ENCODE data around the gene DCBLD1. TPM values are rescaled to one million over a fixed set of nuclear protein-coding genes. Genes with fewer than 3 reads are reported as not detected.

DCBLD1 gene
- total and polyA plus RNA-seq, 9 of the 15 experiments (the other 6 are each of a cell fraction or from before 2014, with no cell fraction given), result 0.80 to 8.5 (median 6.8) TPM

DNA sequence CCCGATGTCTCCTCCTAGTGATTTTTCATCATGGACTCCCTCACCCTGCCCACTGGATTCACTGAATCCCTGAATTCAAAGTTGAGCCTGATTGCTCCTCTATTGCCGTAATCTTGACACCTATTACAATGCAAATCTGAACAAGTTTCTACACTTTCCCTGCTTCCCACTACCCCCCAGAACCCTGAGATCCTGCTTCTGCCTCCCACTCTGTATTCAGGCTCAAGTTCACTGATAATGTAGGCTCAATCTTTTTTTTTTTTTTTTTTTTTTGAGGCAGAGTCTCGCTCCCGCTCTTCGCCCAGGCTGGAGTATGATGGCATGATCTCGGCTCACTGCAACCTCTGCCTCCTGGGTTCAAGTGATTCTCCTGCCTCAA, 3.6 kb upstream of the DCBLD1 start:
- in situ Hi-C loops (cut with MboI), result no loop called here
- Histone ChIP-seq H3K4me2 (ENCODE audit: insufficient read depth, low read length) (no peak overlapping the region), H3K27me3 (ENCODE audit: control insufficient read depth in 2 of 2, insufficient read depth in 2 of 2, low read length in 2 of 2) (peaks cover 0 to 7% of the 10 kb centered on the region in 2 experiments; a peak in 2 of 5 replicates), H3K36me3 (ENCODE audit: control insufficient read depth, insufficient read depth, low read length) (no peaks in the 10 kb centered on the region), H3K4me1 (replicated peaks in 1 of 2; ENCODE audit: control insufficient read depth in 2 of 2, insufficient read depth in 2 of 2, low read length in 2 of 2) (peaks cover 8 to 18% of the 10 kb centered on the region in 2 experiments; a peak in 4 of 5 replicates), H3K9me3 (replicated peaks; ENCODE audit: control insufficient read depth, insufficient read depth, low read depth, low read length) (no peaks in the 10 kb centered on the region), H3K4me3 (no peak overlapping the region), H3K27ac (ENCODE audit: extremely low read depth, low read depth, low read length) (no peak overlapping the region), H3K79me2 (ENCODE audit: control insufficient read depth, insufficient read depth, low read length) (0 out of 3 replicates have a peak, but pooled peaks cover 5% of the 10 kb centered on the region), H4K20me1 (replicated peaks; ENCODE audit: control insufficient read depth, insufficient read depth, low read length) (no peaks in the 10 kb centered on the region), H3K9ac (ENCODE audit: insufficient read depth in 1 of 2, low read depth in 2 of 2, low read length in 2 of 2) (no peak overlapping the region), H2AFZ (ENCODE audit: low read depth, low read length) (no peak overlapping the region), H3K9me1 (ENCODE audit: control insufficient read depth, insufficient read depth, low read length) (no peaks in the 10 kb centered on the region)
- WGBS (ENCODE audit: insufficient coverage, low coverage, missing lambda C conversion rate), result 71% methylated on average over 3 of the region's 6 CpGs
- ChIA-PET POLR2A (no interaction called here), CTCF (ENCODE audit: low intra/inter-chr PET ratio) (interaction anchor here (0.9 to 2.6 kb wide), 4 partner anchors 75 to 351 kb away, joined by 3 to 15 read pairs (median 6); no protein-coding TSS in a partner anchor)
- ATAC-seq, result no peak
- intact Hi-C loops (cut with micrococcal nuclease), result loop anchor here (1.0 to 10.0 kb wide), 4 partner anchors 77 to 352 kb away; partner anchors contain the start of gene NUS1
- BruUV-seq (replicated peaks), result no TSS peak
- no peak for FAIRE-seq
- DNase-seq (ENCODE audit: extremely low read depth in 1 of 4, low spot score in 3 of 4), result no peak
- TF ChIP-seq NFE2 (IDR thresholded peaks at IDR 0.05; ENCODE audit: low read depth) (no peak), RBM22 (IDR thresholded peaks at IDR 0.05; ENCODE audit: low read depth, low read length, poor library complexity, severe bottlenecking) (no peak), SLC30A9 (CRISPR knock-in tag; IDR thresholded peaks at IDR 0.05) (no peak), CREBBP (IDR thresholded peaks at IDR 0.05; ENCODE audit: low read depth, low read length) (no peak), NR2C2 (CRISPR knock-in tag; IDR thresholded peaks at IDR 0.05) (no peak), NR2C2 (tag; IDR thresholded peaks at IDR 0.05) (no peak), GABPA (tag; conservative IDR thresholded peaks at IDR 0.05; ENCODE audit: low read depth) (no peak), RFX1 (IDR thresholded peaks at IDR 0.05) (no peak), ZBTB8A (IDR thresholded peaks at IDR 0.05; ENCODE audit: partially characterized antibody) (no peak)
